Activated T-helper 1 cell treated with Interleukin-2 at 50 U/mL for 16 hours (primary cell): Measurements from ENCODE around the gene NACC2.

Source experiments
- DNase-seq: peaks from one replicate; pipeline ENCODE4 v3.0.0-alpha.2; 2020; ENCODE audit warnings: low read depth

Gene NACC2

GRCh38 chr9:136021872-136022681 lies 73.0 kb downstream of the NACC2 start:
- no peak for DNase-seq

DNA sequence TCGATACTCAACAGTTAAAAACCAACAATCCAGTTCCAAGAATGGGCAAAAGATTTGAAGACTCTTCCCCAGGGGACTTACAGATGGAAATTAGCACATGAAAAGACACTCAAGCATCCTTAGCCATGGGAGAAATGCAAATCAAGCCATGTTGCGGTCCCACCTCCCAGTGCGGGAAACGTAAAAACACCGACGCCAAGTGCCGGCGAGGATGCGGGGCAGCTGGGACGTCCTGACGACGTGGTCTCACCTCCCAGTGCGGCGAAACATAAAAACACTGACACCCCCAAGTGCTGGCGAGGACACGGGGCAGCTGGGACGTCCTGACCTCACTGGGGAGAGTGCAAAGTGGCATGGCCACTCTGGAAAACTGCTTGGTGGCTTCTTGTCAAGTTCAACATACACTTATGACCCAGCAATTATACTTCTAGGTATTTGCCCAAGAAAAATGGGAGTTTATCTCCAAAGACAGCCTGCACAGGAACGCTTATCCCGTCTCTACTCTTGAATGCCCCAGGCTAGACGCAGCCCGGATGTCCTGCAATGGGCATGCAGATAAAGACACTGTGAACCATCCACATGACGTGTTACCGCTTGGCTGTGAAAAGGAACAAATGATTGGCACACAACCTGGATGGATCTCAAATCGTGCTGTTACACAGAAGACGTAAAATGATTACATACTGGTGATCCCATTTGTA lies 73.8 kb downstream of the NACC2 start:
- DNase-seq, result no peak

DNA sequence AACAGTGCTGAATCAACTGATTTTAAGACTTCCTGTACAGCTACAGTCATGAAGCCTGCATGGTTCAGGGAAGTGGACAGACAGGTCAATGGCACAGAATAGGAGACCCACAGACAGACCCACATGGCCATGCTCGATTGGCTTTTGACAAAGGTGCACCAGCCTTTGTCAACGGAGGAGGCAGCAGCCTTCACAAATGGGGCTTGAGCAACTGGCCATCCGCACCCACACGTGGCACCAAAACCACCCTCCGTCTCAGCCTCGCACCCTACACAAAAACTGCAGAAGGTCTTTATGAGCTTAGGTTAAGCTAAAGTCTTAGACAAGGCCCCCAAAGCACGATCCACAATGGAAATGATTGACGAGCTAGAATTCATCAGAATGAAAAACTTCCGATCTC lies 74.4 kb downstream of the NACC2 start:
- no peak for DNase-seq

DNA sequence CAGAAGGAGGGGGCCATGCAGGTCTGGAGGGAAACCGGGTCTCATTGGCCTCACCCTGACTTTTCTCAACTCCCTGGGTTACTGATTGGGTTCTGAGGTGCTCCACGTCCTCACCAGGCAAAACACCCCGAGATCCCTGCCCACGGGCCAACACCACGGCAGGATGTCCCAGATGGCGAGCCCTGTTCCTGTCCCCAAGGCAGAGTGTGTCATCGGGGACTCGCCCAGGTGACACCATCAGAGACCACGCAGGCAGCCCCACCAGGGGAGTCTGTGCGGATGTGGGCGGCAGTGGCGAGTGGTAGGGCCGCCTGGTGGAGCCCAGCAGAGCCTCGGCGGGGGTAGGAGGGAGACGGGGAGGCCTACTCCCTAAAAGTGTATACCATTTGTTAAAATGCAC lies 74.9 kb downstream of the NACC2 start:
- DNase-seq, result no peak

DNA sequence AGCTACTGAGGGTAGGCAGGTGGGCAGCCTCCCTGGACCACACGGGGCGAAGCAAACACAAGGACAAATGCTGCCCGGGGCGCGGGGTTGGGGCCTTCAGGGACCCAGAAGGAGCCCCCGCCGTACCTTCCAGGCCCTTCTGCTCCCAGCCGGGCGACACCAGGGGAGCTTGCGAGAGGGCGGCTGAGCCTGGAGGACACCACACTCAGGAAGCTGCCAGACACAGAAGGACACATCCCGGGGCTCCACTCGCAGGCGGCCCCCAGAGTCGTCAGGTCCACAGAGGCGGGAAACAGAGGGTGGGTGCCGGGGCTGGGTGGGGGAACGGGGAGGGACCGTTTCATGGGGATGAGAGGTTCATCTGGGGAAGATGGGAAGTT lies 75.4 kb downstream of the NACC2 start:
- DNase-seq, result no peak

GRCh38 chr9:136019041-136019680 lies 75.9 kb downstream of the NACC2 start:
- no peak for DNase-seq

GRCh38 chr9:136018257-136019031 lies 76.6 kb downstream of the NACC2 start:
- DNase-seq, result no peak

- no peak for DNase-seq
Measured at GRCh38 chr9:136017289-136018190, 77.5 kb downstream of the NACC2 start.

- DNase-seq, result no peak
Measured at GRCh38 chr9:136016572-136017288, 78.4 kb downstream of the NACC2 start.

DNA sequence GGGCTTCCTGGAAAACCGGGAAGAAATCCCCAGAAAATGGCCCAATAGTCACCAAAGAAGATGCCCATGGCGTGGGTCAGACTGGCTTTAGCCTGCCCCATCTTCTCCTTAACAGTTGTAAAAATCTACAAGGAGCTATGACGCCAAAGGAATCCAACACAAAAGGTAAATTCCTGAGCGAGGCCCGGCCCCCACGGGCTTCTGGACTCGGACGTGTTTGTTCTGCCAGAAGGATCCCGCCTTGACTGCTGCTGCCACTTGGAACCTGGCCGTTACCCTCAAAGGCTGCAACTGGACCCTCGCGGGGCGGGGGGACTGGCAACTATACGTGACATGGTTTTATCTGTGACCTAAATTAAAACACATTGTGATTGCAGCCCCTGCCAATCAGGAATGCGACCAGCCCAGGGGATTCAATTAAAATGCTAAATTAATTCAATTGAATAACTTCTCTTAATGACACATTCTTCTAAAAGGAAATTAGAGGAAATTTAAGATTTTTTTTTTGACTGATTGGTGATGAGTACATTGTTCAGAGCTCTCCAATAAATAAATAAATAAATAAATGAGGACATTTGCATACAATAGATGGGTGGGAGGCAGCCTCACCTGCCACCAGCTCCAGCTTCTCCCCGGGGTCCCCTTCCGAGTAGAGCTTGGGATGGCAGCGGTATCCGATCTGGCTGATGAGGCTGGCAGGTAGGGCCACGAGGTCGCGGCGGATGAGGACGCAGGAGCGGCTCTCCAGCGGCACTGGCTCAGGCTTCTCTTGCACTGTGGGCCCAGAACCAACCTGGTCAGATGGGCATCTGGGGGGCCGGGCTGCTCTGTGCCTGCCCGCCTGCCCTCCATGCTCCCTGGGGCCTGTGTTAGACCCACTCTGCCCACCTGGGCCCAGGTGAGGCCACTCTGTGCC lies 79.2 kb downstream of the NACC2 start:
- DNase-seq, result no peak

DNA sequence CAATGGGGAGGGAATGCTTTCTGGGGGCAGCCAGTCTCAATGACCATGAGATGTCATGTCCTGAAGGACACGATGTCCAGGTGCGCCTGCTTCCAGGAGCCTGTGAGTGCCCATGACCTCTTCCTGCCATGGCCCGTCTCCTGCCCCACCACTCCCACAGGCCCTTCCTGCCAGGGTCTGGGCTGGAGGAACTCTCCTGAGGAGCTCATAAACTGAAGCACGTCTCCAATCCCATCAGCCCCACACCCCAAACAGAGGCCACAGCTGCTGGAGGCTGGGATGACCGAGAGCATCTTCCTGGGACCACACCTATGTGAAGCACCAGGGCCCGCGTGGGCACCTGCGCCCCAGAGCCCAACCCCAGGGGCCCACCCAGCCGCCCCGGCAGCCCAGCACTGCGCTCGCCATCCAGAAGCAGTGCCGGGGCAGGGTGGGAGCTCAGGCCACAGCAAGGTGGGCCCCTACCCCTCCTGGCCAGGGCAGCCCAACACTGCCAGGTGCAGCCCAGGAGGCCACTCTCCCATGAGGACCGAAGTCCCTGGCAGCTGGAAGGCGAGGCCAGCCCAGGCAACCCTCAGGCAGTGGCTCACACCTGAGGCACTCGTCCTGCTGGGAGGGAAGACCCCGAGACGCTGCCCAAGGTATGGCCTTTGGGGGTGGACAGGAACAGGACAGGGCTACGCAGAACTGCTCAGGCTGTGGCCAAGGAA lies 80.0 kb downstream of the NACC2 start:
- DNase-seq, result no peak

GRCh38 chr9:136014147-136014923 lies 80.8 kb downstream of the NACC2 start:
- no peak for DNase-seq

DNA sequence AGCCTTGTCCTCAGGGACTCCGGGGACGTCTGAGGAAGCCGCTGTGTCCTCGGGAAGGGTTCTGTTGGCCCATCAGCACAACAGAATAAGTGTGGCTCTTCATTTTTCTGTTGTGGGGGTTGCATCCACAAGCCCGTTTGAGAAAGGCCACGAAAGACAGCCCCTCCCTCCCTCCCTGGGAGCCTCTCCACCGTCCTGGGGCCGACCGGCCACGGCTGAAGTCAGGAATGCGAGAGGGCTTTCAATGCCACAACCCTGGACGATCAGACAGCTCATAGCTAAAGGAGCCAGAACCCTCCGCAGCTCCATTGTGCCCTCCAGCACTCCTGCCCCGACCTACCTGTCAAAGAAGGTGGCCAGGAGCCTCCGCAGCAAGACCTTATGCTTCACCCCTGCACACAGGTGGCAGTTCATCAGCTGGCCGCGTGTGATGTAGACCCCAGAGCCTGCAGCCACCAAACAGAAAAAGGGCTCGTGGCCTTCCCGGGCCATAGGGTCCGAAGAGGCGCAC lies 81.5 kb downstream of the NACC2 start:
- DNase-seq, result no peak

DNA sequence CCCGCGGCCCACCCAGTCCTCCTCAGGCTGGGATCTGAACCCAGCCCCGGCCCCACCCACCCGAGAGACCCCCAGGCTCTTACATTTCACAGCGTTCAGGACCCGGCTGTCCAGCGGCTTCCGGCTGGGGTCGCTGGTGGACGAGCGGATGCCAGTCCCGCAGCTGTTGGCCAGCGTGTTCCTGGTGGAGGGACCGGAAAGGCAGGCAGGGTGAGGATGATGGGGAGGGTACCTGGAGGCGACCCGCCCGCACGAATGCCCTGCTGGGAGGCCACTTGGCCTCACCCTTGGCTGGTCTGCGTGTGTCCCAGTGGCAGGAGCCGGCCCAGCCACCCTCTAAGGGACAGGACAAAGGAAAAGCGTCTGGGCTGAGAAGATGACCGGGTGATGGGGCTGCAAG lies 82.0 kb downstream of the NACC2 start:
- DNase-seq, result no peak

DNA sequence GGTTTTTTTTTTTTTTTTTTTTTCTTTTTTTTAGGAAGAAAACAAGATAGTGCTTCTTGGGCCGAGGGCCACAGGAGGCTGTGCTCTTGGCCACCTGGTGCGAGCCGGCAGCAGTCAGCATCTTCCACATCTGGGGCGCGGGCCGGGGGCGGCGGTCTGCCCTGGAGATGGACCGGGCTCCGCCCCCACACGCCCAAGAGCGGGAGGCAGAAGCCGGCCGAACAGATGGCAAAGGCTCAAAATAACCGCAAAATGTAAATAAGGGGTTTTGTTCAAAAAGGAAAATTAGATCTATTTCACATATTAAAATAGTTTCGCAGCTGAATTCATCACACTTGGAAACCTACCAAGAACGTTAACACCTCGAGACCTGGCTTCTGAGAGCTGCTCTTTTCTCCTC lies 82.4 kb downstream of the NACC2 start:
- no peak for DNase-seq

GRCh38 chr9:136011703-136012496 lies 83.2 kb downstream of the NACC2 start:
- no peak for DNase-seq

GRCh38 chr9:136011376-136011702 lies 83.8 kb downstream of the NACC2 start:
- DNase-seq, result no peak
